ENCODE results near the gene CDS1.
"Not testable (repeated sequence)": the region's sequence is repeated elsewhere in the genome, so short reads cannot be mapped to it uniquely, and the experiment has no call there.

The CDS1 gene

DNA sequence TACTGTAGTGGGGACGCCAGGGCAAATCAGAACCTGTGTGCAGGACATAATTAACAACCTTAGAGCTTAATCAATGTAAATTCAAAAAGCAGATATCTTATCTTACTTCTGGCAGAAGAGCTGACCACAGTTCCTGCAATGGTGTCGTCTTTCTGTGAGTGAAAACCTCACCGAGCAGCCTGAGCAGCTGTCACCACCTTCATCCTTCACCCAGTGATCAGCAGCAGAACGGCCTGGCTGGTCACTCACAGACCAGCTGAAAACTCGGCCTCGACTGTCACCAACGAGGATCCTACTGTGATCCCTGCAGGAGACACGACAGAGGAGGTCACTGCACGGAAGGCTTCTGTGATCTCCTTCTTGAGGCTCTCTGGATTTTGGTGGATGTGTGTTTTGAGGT lies 94.2 kb downstream of the CDS1 start:
- no peak for DNase-seq

- no peak for DNase-seq
Measured at GRCh38 chr4:84677995-84678394, 95.1 kb downstream of the CDS1 start.

DNA sequence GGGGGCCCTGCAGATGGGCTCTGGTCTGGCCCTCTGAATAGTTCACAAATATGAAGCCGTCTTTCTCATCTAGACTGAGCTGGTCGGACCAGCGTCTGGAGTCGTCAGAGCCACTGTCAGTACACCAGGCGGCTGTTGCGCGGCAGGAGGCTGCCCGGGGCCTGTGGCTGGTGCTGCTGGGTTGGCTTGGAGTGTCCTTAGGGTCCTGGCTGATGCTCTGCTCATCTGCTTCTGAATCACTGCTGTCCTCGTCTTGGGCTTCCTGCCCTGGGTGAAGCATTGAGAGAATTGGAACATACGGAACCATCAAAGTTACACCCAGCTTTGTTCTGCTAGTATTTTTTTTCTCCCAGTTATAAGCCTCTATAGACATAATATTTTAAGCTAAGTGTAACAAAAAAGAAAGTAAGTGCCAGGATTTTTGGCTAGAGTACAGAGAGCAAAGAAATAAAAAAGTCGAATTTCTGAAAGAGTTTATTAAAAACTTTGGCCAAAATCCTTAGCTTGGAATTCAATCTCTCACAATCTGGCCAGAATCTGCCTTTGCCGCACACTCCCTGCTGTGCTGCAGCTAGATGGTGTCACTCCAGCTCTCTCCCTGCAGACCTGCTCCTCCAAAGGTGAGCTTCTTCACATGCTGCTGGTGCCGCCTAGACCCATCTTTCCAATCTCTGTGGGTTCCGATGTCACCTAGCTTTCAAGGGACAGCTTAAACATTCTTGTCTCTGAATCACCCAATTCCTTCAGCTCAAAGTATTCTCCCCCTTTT lies 96.2 kb downstream of the CDS1 start:
- no peak for DNase-seq

DNA sequence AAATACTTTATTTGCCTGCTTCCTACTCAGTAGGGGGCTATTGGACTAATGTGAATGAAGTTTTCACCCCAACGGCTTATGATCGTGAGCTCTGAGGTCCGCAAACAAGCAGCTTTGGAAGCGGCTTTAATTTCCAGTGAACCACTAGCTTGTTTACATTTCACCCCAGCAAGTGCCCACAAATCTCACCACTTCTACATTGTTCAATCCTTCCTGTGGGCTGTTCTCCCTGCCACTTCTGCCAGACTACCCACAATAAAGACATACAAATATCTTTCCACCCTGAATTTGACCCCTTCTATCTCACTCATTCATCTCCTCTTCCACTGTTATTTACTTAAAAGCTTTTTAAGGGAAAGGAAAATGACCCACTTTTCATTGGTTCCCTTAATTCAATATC lies 98.0 kb downstream of the CDS1 start:
- no peak for DNase-seq

DNA sequence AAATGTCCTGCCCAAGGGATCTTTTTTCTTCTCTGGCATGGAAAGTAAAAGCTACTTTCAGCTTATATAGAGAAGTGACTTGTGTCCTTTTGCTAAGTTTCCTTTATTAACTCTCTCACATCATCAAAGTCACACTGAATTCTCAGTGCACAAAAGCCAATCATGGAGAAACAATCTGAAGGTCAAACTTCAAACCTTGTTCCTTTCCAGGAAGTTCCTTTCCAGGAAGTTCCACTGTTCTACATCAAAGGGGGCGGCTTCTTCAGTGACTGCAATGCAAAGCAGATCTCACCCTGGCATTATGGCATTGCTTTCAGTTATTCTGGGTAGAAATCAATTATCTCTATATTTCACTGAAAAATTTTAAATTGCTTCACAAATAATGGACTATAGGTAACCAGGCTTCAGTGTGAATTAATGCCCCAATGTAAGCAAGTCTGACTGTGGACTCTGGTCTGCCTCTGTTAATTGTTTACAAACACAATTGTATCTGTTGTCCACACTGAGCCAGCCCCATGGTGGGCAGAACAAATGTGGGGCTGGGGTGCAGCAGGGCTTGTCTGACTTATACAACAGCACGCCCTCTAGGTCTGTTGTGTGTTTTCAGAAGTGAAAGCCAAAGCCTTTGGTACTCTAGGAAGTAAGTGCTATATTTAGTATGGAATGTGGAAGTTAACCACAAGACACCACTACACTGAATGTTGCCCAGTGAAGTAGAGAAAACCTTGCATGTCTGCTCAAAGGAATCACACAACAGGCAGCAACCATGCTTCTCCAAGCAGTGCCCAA lies 98.8 kb downstream of the CDS1 start:
- no peak for DNase-seq

GRCh38 chr4:84682661-84683060 lies 99.7 kb downstream of the CDS1 start:
- not testable (repeated sequence) for DNase-seq

DNA sequence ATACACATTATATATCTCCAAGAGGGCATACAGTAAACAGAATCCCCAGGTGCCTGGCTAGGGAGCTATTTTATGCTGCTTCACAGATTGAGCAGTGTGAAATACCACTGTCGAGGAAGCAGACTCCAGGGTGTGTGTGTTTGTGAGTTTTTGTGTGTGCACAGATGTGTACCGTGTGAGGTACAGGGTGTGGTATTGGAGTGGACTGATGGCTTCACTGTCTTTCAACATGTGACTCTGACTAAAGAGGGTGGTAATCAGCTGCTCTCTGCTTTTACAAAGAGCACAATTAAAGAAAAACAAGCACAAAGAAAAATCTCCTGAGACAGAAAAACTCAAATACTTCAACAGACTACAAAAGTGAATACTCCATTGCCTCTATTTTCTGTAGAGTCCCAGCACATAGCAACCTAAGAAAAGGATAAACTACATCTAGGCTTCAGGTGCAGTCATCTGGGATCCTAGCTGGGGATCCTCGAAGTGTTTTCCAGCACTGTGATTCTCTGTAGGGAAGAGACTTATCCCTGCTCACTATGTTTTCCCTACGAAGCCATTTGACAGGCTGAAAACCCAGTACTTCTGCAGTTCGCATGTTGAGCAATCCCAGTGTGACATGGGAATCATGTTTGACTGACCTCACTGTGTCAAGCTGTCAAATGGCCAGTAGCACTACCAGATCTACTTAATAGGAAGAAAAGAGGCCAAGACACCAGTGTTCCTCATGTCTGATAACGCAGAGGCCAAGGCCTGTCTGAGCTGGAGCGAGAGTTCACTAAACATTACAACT lies 100.3 kb downstream of the CDS1 start:
- DNase-seq: no peak

DNA sequence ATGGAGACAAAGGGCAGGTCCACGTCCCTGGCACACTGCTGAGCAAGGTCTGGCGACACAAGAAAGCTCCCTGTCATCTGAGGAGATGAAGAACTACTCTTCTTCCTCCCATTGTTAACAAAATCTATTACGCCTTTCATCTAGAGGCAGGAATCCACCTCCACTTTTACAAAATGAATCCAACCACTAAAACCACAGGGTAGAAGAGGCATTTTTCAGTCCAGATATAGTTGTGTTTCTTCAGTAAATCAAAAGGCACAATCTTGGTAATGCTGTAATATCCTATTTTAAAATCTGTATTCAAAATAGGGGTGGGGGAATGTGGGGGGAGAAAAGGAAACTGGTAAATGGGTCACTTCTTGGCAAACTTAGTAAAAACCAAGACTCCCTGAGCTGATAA lies 101.4 kb downstream of the CDS1 start:
- DNase-seq: no peak

DNA sequence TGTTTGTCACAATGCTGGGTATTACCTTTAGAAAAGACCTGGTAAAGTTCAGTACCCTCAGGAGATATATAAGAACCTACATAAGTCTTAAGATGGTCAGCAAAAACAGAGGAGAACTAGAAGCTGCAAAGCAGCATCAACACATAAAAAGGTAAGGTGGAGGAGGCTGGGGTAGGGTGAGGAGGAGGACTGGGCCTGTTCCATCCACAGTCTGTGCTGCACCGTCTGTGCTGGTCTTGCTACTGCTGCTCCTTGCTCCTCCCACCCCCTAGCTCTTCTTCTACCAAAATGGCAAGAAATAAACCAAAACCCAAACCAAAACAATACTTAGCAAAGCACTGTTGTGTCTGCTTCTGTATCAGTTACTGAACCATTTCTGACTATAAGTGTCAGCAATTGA lies 102.2 kb downstream of the CDS1 start:
- DNase-seq: no peak

- DNase-seq: no peak
Measured at GRCh38 chr4:84688605-84689004, 105.7 kb downstream of the CDS1 start.

DNA sequence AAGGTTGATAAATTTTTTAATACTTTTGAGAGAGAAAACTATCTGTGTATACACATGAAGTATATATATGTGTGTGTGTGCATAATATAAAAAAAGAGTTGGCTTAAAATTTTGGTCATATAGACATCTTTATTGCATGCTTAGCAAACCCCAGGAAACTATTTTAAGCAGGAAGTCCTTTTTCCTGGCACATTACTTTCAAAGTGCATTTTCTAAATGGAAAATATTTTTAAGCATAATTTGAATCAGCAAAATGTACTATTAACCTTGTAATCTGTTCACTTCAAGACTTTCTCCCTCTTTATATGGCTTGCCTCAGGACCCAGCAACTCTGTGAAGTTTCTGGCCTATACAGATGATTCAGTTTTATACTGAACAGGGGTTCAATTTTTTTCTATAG lies 106.3 kb downstream of the CDS1 start:
- no peak for DNase-seq

- no peak for DNase-seq
Measured at GRCh38 chr4:84690481-84690880, 107.6 kb downstream of the CDS1 start.

GRCh38 chr4:84691170-84691691 lies 108.3 kb downstream of the CDS1 start:
- no peak for DNase-seq

GRCh38 chr4:84691800-84692199 lies 108.9 kb downstream of the CDS1 start:
- no peak for DNase-seq

DNA sequence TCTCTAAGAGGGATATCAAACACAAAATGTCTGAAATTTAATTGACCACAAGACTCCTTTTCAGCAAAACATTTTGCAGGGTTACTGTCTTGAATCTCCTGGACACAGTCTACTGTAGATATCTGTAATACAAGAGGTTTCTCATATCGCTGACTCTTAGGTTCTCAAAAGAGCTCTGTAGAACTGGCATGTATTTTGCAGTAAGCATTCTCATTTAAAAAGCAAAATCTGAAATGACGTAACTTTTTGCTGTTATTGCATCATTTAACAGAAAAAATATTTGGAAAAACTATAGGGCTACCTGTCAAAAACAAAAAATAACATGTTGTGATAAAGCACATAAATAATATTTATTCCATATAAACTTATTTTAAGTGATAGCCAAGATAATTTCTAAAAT lies 114.2 kb downstream of the CDS1 start:
- no peak for DNase-seq

DNA sequence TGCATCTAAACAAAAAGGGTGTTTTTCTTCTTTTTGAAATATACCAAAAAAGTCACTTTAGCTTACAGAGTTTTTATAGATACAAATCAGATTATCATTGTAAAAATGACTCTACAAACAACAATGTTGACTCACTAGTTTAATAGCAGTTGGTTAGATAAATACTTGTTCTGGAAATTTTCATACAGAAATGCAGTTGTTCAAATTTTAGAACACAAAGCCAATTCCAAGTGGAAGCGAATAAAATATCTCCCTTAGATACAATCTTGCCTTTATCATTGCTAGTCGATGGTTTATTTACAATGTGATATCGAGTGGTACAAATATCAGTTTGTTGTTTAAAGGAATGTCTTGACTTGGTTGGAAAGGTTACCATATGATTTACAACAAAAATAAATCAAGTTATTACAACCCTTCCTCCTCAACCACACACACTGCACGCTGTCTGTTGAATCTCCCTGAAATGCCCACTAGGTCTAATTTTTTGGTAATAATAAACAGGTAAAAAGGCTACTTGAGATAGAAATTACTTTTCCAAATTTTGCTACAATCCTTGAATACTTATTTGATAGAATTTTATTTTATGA lies 114.8 kb downstream of the CDS1 start:
- no peak for DNase-seq

GRCh38 chr4:84699001-84699671 lies 116.2 kb downstream of the CDS1 start:
- DNase-seq: no peak
